ENCODE measurements around the gene TMEM151B. TPM values are rescaled to one million over a fixed set of nuclear protein-coding genes. Genes with fewer than 3 reads are reported as not detected.

Gene TMEM151B
- total and polyA plus RNA-seq, 2 of the 13 experiments (the other 11 are each of a cell fraction or from before 2014, with no cell fraction given): not detected

DNA sequence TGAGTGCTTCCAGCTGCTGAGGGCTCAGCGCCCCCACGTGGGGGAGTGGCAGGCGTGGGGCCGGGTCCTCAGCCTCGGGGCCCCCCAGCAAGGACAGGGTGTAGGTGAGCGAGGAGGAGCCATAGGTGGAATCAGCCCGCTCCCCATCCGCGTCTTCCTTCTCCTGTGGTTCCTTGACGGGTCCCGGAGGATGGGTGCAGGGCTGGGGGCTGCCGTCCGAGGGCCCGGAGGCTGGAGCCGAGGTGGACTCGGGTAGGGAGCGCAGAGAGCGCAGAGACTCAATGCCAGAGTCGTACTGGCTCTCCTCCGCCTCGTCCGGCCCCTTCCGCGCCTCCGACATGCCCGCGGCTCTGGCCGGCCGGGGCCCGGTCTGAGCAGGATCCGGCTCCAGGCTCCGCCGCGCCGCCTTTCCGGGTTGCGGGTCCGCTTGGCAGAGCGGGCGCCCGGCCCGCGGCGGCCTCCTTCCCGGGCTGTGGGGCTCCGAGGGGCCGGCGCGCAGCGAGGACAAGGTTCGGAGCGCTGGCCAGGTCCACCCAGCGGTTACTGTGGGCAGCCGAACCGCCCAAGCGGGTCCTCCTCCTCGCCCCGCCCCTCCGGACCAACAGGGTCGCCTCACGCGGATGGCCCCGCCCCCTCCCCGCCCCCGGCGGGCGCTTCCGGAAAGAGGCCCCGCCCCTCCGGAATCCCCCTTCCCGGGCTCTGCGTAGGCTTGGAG, 5.1 kb upstream of the TMEM151B start, which contains the start of gene NFKBIE (continued):
- TF ChIP-seq, protein P1, sequence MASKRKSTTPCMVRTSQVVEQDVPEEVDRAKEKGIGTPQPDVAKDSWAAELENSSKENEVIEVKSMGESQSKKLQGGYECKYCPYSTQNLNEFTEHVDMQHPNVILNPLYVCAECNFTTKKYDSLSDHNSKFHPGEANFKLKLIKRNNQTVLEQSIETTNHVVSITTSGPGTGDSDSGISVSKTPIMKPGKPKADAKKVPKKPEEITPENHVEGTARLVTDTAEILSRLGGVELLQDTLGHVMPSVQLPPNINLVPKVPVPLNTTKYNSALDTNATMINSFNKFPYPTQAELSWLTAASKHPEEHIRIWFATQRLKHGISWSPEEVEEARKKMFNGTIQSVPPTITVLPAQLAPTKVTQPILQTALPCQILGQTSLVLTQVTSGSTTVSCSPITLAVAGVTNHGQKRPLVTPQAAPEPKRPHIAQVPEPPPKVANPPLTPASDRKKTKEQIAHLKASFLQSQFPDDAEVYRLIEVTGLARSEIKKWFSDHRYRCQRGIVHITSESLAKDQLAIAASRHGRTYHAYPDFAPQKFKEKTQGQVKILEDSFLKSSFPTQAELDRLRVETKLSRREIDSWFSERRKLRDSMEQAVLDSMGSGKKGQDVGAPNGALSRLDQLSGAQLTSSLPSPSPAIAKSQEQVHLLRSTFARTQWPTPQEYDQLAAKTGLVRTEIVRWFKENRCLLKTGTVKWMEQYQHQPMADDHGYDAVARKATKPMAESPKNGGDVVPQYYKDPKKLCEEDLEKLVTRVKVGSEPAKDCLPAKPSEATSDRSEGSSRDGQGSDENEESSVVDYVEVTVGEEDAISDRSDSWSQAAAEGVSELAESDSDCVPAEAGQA (IDR thresholded peaks at IDR 0.05; ENCODE audit: low read depth): 0 out of 2 replicates have a peak, but pooled peaks have one; percentile 9
- TF ChIP-seq, protein P1 (CRISPR knock-in tag; IDR thresholded peaks at IDR 0.05; ENCODE audit: borderline replicate concordance): no peak; the same call in 1 of the 2 replicates
- TF ChIP-seq ZNF660 (CRISPR knock-in tag; IDR thresholded peaks at IDR 0.05; ENCODE audit: borderline replicate concordance, low read depth) (no peak), ZNF841 (CRISPR knock-in tag; IDR thresholded peaks at IDR 0.05; ENCODE audit: borderline replicate concordance) (no peak), ZNF768 (CRISPR knock-in tag; IDR thresholded peaks at IDR 0.05) (peak; percentile 59; the same call in 1 of the 2 replicates), ZSCAN21 (CRISPR knock-in tag; IDR thresholded peaks at IDR 0.05; ENCODE audit: borderline replicate concordance) (peak; percentile 53), ELF3 (CRISPR knock-in tag; IDR thresholded peaks at IDR 0.05) (no peak), GLI4 (CRISPR knock-in tag; IDR thresholded peaks at IDR 0.05; ENCODE audit: borderline replicate concordance) (no peak), HDAC6 (IDR thresholded peaks at IDR 0.05; ENCODE audit: low read depth, low read length) (no peak), SMAD1 (CRISPR knock-in tag; IDR thresholded peaks at IDR 0.05; ENCODE audit: borderline replicate concordance, low read depth) (no peak), NFKB2 (CRISPR knock-in tag; IDR thresholded peaks at IDR 0.05; ENCODE audit: borderline replicate concordance) (peak; percentile 81; the same call in 1 of the 2 replicates)
- TF ChIP-seq, protein P2, sequence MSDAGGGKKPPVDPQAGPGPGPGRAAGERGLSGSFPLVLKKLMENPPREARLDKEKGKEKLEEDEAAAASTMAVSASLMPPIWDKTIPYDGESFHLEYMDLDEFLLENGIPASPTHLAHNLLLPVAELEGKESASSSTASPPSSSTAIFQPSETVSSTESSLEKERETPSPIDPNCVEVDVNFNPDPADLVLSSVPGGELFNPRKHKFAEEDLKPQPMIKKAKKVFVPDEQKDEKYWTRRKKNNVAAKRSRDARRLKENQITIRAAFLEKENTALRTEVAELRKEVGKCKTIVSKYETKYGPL (CRISPR knock-in tag; IDR thresholded peaks at IDR 0.05): no peak
- TF ChIP-seq, protein P3, sequence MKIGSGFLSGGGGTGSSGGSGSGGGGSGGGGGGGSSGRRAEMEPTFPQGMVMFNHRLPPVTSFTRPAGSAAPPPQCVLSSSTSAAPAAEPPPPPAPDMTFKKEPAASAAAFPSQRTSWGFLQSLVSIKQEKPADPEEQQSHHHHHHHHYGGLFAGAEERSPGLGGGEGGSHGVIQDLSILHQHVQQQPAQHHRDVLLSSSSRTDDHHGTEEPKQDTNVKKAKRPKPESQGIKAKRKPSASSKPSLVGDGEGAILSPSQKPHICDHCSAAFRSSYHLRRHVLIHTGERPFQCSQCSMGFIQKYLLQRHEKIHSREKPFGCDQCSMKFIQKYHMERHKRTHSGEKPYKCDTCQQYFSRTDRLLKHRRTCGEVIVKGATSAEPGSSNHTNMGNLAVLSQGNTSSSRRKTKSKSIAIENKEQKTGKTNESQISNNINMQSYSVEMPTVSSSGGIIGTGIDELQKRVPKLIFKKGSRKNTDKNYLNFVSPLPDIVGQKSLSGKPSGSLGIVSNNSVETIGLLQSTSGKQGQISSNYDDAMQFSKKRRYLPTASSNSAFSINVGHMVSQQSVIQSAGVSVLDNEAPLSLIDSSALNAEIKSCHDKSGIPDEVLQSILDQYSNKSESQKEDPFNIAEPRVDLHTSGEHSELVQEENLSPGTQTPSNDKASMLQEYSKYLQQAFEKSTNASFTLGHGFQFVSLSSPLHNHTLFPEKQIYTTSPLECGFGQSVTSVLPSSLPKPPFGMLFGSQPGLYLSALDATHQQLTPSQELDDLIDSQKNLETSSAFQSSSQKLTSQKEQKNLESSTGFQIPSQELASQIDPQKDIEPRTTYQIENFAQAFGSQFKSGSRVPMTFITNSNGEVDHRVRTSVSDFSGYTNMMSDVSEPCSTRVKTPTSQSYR (CRISPR knock-in tag; IDR thresholded peaks at IDR 0.05; ENCODE audit: borderline replicate concordance): no peak
- TF ChIP-seq, protein P4, sequence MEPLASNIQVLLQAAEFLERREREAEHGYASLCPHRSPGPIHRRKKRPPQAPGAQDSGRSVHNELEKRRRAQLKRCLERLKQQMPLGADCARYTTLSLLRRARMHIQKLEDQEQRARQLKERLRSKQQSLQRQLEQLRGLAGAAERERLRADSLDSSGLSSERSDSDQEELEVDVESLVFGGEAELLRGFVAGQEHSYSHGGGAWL (CRISPR knock-in tag; IDR thresholded peaks at IDR 0.05): peak; percentile 78; the same call in 1 of the 2 replicates
- TF ChIP-seq, protein P5, sequence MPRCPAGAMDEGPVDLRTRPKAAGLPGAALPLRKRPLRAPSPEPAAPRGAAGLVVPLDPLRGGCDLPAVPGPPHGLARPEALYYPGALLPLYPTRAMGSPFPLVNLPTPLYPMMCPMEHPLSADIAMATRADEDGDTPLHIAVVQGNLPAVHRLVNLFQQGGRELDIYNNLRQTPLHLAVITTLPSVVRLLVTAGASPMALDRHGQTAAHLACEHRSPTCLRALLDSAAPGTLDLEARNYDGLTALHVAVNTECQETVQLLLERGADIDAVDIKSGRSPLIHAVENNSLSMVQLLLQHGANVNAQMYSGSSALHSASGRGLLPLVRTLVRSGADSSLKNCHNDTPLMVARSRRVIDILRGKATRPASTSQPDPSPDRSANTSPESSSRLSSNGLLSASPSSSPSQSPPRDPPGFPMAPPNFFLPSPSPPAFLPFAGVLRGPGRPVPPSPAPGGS (CRISPR knock-in tag; IDR thresholded peaks at IDR 0.05): no peak; the same call in 1 of the 2 replicates

Data from HepG2 (cell line).